ENCODE measurements around the gene GPR162.

DNA sequence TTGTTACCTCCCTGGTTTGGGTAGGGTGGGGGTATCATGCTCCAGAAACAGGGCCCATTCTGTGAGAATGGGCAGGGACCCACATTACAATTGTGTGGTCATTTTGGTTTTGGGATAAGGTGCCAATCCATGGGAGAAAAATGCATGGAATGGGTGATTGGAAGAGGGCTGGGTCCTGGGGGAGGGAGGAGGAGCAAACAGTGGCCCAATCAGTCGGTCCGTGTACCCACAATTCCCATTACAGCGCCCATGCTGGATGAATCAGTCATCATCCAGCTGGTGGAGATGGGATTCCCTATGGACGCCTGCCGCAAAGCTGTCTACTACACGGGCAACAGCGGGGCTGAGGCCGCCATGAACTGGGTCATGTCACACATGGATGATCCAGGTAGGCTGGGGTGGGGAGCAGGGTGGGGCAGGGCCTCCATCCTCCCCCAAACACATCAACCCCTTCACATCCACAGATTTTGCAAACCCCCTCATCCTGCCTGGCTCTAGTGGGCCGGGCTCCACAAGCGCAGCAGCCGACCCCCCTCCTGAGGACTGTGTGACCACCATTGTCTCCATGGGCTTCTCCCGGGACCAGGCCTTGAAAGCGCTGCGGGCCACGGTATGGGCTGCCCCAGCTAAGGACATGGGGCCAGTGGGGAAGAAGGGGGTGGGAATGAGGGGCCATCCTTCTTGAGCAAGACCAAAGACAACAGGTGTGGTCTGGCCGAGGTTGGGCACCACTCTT lies 42.1 kb downstream of the GPR162 start:
- TF ChIP-seq, protein P1, sequence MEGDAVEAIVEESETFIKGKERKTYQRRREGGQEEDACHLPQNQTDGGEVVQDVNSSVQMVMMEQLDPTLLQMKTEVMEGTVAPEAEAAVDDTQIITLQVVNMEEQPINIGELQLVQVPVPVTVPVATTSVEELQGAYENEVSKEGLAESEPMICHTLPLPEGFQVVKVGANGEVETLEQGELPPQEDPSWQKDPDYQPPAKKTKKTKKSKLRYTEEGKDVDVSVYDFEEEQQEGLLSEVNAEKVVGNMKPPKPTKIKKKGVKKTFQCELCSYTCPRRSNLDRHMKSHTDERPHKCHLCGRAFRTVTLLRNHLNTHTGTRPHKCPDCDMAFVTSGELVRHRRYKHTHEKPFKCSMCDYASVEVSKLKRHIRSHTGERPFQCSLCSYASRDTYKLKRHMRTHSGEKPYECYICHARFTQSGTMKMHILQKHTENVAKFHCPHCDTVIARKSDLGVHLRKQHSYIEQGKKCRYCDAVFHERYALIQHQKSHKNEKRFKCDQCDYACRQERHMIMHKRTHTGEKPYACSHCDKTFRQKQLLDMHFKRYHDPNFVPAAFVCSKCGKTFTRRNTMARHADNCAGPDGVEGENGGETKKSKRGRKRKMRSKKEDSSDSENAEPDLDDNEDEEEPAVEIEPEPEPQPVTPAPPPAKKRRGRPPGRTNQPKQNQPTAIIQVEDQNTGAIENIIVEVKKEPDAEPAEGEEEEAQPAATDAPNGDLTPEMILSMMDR (conservative IDR thresholded peaks at IDR 0.05; ENCODE audit: low read length) = no peak
- TF ChIP-seq EZH2phosphoT487 (IDR thresholded peaks at IDR 0.05; ENCODE audit: borderline replicate concordance) = no peak

Data from Loucy (cell line).